ENCODE measurements around the gene LEFTY1. TPM values are rescaled to one million over a fixed set of nuclear protein-coding genes. Genes with fewer than 3 reads are reported as not detected.
A peak's percentile ranks its signal among the peaks of the same experiment; 100 is the strongest.

The LEFTY1 gene
- total RNA-seq, 2 experiments from 2014 or later, result 0.19 TPM; not detected in 1

DNA sequence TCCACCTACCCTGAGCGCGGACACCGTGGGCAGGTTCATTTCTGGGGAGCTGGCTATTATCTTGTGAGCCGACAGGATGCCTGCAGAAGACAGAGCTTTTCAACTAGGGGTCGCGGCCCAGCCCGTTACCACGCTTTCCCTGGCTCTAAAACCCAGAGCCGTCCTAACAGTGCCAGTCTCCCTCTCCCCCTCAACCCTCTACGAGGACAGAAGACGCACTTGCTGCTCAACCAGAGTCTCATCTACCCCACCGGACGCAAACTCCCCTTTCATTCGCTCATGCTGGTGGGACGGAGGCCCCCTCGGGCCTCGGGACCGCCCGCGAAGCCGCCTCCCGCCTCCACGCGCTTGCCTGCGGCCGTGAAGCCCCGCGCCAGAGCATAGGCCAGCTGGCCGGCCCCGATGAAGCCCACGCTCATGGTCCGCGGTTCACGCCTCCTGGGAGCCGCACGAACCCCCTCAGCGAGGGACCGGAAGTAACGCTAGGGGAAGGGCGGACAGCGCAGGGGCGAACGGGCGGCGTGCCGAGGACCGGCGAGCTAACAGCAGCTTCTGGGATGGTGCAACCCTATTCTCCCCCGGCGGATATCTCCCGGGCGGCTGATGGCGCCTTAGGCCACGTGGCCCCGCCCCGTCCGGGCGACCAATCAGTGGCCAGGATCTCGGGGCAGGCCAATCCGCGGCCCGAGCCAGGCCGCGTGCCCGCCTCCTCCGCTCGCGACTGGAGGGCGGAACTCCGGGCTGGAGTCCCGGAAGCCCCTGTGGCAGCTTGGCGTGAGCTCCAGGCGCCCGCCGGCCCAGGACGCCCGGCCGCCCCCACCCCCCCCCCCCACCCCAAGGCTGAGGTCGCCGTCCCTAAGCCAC lies 35.0 kb upstream of the LEFTY1 start, which contains the start of gene PYCR2:
Gene PYCR2, minus strand, starts transcription at position 559 of the 864 bp plus-strand sequence. Its CDS starts 140 bp downstream, at position 419.
- no peaks in the 10 kb centered on the region for H3K27me3 Mint-ChIP-seq
- peaks cover 23% of the 10 kb centered on the region for H3K36me3 Mint-ChIP-seq
- POLR2A ChIA-PET, result interaction anchor here (0.8 to 3.7 kb wide), 26 partner anchors 8 to 498 kb away, joined by 3 to 33 read pairs (median 3); partner anchors contain the start of genes EPHX1, H3-3A, SDE2 and SRP9
- ATAC-seq (ENCODE audit: low read depth) (peak; percentile 95), DNase-seq (peak; percentile 97)
- no peaks in the 10 kb centered on the region for H3K9me3 Mint-ChIP-seq
- H3K27ac Mint-ChIP-seq, result peak within 1 kb of the TSS; percentile 95
- peak within 1 kb of the TSS; percentile 96 for H3K4me3 Mint-ChIP-seq
- peaks cover 43% of the 10 kb centered on the region for H3K4me1 Mint-ChIP-seq

- H3K27me3 Mint-ChIP-seq, result no peaks in the 10 kb centered on the region
- H3K27ac Mint-ChIP-seq, result peak overlapping the region; percentile 95
- no peaks in the 10 kb centered on the region for H3K9me3 Mint-ChIP-seq
- POLR2A ChIA-PET, result interaction anchor here (0.8 to 3.7 kb wide), 19 partner anchors 9 to 497 kb away, joined by 3 to 33 read pairs (median 5); partner anchors contain the start of genes EPHX1, H3-3A, SDE2 and SRP9
- H3K4me3 Mint-ChIP-seq, result peak overlapping the region; percentile 96
- peaks cover 38% of the 10 kb centered on the region for H3K4me1 Mint-ChIP-seq
- ATAC-seq (ENCODE audit: low read depth) (no peak), DNase-seq (no peak)
- peaks cover 23% of the 10 kb centered on the region for H3K36me3 Mint-ChIP-seq
These were observed 34.4 kb upstream of the LEFTY1 start for GRCh38 chr1:225923381-225923691.

GRCh38 chr1:225921734-225922709 lies 33.1 kb upstream of the LEFTY1 start:
- no peaks in the 10 kb centered on the region for H3K9me3 Mint-ChIP-seq
- H3K4me1 Mint-ChIP-seq, result peaks cover 34% of the 10 kb centered on the region
- peak overlapping the region; percentile 48 for H3K27ac Mint-ChIP-seq
- no peaks in the 10 kb centered on the region for H3K27me3 Mint-ChIP-seq
- POLR2A ChIA-PET, result interaction anchor here (1.1 to 3.7 kb wide), 6 partner anchors 14 to 144 kb away, joined by 3 to 33 read pairs (median 6); partner anchors contain the start of genes SRP9 and TMEM63A
- DNase-seq (no peak), ATAC-seq (ENCODE audit: low read depth) (no peak)
- peak overlapping the region; percentile 96 for H3K4me3 Mint-ChIP-seq
- peaks cover 29% of the 10 kb centered on the region for H3K36me3 Mint-ChIP-seq

GRCh38 chr1:225919906-225920305 lies 31.0 kb upstream of the LEFTY1 start:
- no peaks in the 10 kb centered on the region for H3K9me3 Mint-ChIP-seq
- no peak for ATAC-seq (ENCODE audit: low read depth)
- POLR2A ChIA-PET, result interaction anchor here (0.9 to 1.1 kb wide), 3 partner anchors 9 to 191 kb away, joined by 3 to 4 read pairs (median 4); no protein-coding TSS in a partner anchor

DNA sequence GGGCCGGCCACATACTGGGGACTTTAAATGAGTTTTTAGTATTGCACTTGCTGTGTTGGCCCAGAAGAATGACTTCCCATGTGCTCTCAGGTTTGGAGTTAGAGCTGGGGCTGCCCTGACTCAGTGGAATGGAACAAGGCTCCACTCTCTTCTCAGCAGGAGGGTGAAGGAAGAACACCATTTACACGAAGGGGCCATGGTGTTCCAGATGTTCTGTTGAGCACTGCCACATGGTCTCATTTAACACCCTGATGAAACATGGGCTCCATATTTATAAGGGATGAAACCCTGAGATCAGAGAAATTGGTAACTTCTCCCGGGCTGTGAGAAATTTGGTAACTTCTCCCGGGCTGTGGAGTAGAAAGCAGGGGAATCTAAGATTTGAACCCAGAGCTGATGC lies 29.3 kb upstream of the LEFTY1 start:
- DNase-seq (no peak), ATAC-seq (ENCODE audit: low read depth) (no peak)
- POLR2A ChIA-PET, result interaction anchor here (0.5 to 0.9 kb wide), 2 partner anchors 61 to 80 kb away, joined by 3 to 5 read pairs; no protein-coding TSS in a partner anchor
- H3K4me3 Mint-ChIP-seq, result no peak overlapping the region
- H3K27ac Mint-ChIP-seq, result no peak overlapping the region
- no peaks in the 10 kb centered on the region for H3K9me3 Mint-ChIP-seq
- H3K27me3 Mint-ChIP-seq, result no peaks in the 10 kb centered on the region
- H3K36me3 Mint-ChIP-seq, result peaks cover 27% of the 10 kb centered on the region
- peaks cover 22% of the 10 kb centered on the region for H3K4me1 Mint-ChIP-seq

More at GRCh38 chr1:225919906-225920305, 31.0 kb upstream of the LEFTY1 start:
- Mint-ChIP-seq H3K4me3 (peak overlapping the region; percentile 48), H3K36me3 (peaks cover 32% of the 10 kb centered on the region), H3K27me3 (no peaks in the 10 kb centered on the region), H3K27ac (peak overlapping the region; percentile 78), H3K4me1 (peaks cover 24% of the 10 kb centered on the region)
- DNase-seq, result no peak

DNA sequence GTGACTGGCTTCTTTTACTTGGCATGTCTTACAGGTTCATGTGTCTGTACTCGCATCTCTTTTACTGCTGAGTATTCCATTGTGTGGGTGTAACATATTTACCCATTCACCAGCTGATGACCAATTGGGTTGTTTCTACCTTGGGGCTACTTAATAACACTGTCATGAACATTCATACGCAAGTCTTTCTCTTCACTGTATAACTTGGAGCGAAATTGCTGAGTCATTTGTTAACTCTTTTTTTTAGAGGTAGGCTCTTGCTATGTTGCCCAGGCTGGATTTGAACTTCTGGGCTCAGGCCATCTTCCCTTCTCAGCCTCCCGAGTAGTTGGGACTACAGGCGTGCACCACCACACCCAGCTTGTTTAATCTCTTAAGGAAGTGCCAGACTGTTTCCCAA lies 28.6 kb upstream of the LEFTY1 start:
- POLR2A ChIA-PET, result interaction anchor here (1.5 kb wide), 1 partner anchor 140 kb away, joined by 3 read pairs; the partner anchor contains the start of gene SRP9
- ATAC-seq (ENCODE audit: low read depth), result no peak
- no peaks in the 10 kb centered on the region for H3K9me3 Mint-ChIP-seq
- no peak for DNase-seq
- H3K27ac Mint-ChIP-seq, result peak overlapping the region; percentile 63
- H3K4me1 Mint-ChIP-seq, result peaks cover 18% of the 10 kb centered on the region
- no peak overlapping the region for H3K4me3 Mint-ChIP-seq
- no peaks in the 10 kb centered on the region for H3K27me3 Mint-ChIP-seq
- peaks cover 26% of the 10 kb centered on the region for H3K36me3 Mint-ChIP-seq

GRCh38 chr1:225917101-225917500 lies 28.2 kb upstream of the LEFTY1 start:
- POLR2A ChIA-PET, result interaction anchor here (0.6 to 1.5 kb wide), 2 partner anchors 99 to 139 kb away, joined by 3 to 5 read pairs; partner anchors contain the start of gene SRP9

GRCh38 chr1:225915538-225915991 lies 26.6 kb upstream of the LEFTY1 start:
- Mint-ChIP-seq H3K27me3 (no peaks in the 10 kb centered on the region), H3K27ac (peak overlapping the region; percentile 32), H3K9me3 (no peaks in the 10 kb centered on the region), H3K4me1 (peaks cover 12% of the 10 kb centered on the region), H3K4me3 (no peak overlapping the region), H3K36me3 (peaks cover 19% of the 10 kb centered on the region)
- DNase-seq (no peak), ATAC-seq (ENCODE audit: low read depth) (no peak)
- POLR2A ChIA-PET, result no interaction called here

More at GRCh38 chr1:225917101-225917500, 28.2 kb upstream of the LEFTY1 start:
- Mint-ChIP-seq H3K9me3 (no peaks in the 10 kb centered on the region), H3K4me1 (peaks cover 17% of the 10 kb centered on the region), H3K36me3 (peaks cover 23% of the 10 kb centered on the region), H3K27ac (peak overlapping the region; percentile 63), H3K4me3 (no peak overlapping the region), H3K27me3 (no peaks in the 10 kb centered on the region)
- DNase-seq (no peak), ATAC-seq (ENCODE audit: low read depth) (no peak)

- POLR2A ChIA-PET, result no interaction called here
- H3K27me3 Mint-ChIP-seq, result peaks cover under 1% of the 10 kb centered on the region
- H3K4me1 Mint-ChIP-seq, result peaks cover 12% of the 10 kb centered on the region
- no peak for ATAC-seq (ENCODE audit: low read depth)
- no peak overlapping the region for H3K27ac Mint-ChIP-seq
- H3K9me3 Mint-ChIP-seq, result no peaks in the 10 kb centered on the region
- DNase-seq, result no peak
- peaks cover 14% of the 10 kb centered on the region for H3K36me3 Mint-ChIP-seq
- no peak overlapping the region for H3K4me3 Mint-ChIP-seq
These were observed 26.0 kb upstream of the LEFTY1 start for GRCh38 chr1:225914947-225915346.

DNA sequence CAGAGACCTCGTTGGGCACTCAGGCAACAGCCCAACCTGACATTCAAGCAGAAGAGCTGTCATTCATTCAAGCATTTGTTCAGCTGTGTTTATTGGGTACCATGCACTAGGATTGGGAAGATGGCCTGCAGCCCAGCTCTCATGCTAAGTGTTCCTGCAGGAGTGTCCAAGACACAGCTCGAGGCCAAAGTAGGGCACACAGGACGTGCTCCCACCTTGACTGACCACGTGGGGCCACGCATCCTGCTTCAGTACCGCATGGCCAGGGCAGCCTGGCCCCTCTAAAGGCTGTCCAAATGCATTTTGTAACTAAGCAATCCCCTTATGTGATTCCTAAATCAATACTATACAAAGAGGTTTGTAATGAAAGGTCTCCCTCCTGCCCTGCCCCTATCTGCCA lies 25.4 kb upstream of the LEFTY1 start:
- no peak overlapping the region for H3K27ac Mint-ChIP-seq
- no peak for ATAC-seq (ENCODE audit: low read depth)
- no peak for DNase-seq
- peaks cover 5% of the 10 kb centered on the region for H3K27me3 Mint-ChIP-seq
- H3K4me3 Mint-ChIP-seq, result no peak overlapping the region
- peaks cover 12% of the 10 kb centered on the region for H3K4me1 Mint-ChIP-seq
- POLR2A ChIA-PET, result no interaction called here
- no peaks in the 10 kb centered on the region for H3K9me3 Mint-ChIP-seq
- H3K36me3 Mint-ChIP-seq, result peaks cover 10% of the 10 kb centered on the region

DNA sequence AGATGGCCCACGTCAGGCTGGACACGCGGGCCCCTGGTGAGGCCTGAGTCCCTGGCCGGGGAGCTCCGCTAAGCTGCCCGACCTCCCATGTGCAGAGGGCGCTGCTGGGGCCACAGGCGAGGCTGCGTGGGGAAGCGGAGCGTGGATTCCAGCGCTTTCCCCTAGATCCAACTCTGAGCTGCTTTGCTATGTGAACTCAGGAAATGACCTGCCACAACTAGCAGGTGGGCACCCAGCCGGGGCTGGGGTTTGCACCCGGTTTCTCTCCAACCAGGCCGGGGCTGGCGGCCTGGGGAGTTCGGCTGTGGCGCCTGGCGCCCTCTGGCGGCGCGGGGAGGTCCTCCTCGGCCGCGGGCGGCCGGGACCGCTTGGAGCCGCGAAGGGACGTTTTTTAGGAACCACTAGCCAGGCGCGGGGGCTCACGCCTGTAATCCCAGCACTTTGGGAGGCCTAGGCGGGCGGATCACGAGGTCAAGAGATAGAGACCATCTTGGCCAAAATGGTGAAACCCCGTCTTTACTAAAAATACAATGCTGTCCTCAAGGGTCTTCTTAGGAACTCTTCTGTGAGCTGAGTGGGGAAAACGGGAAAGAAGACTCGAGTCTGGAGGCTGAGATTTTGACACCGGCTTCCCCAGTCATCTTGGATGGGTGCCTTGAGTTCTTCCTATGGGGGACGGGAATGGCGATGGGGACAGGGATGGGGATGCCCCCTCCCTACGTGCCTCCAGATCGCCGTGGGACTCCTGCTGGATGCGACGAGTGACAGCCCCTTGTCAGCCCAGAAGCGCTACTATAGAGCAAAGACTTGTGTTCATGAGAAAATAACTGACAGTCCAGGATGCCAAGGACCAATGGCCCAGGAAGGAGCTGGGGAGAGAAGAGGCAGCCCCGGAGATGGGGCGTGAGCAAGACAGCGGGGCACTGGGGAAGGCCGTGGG lies 22.5 kb upstream of the LEFTY1 start:
- ATAC-seq (ENCODE audit: low read depth) (peak; percentile 89), DNase-seq (peak; percentile 88)
- POLR2A ChIA-PET, result interaction anchor here (1.0 to 1.8 kb wide), 4 partner anchors 12 to 151 kb away, joined by 3 to 13 read pairs (median 7); partner anchors contain the start of genes H3-3A, PYCR2, SRP9 and TMEM63A
- H3K27me3 Mint-ChIP-seq, result peaks cover 5% of the 10 kb centered on the region
- H3K36me3 Mint-ChIP-seq, result no peaks in the 10 kb centered on the region
- H3K27ac Mint-ChIP-seq, result no peak overlapping the region
- no peaks in the 10 kb centered on the region for H3K9me3 Mint-ChIP-seq
- no peak overlapping the region for H3K4me3 Mint-ChIP-seq
- peaks cover 9% of the 10 kb centered on the region for H3K4me1 Mint-ChIP-seq

DNA sequence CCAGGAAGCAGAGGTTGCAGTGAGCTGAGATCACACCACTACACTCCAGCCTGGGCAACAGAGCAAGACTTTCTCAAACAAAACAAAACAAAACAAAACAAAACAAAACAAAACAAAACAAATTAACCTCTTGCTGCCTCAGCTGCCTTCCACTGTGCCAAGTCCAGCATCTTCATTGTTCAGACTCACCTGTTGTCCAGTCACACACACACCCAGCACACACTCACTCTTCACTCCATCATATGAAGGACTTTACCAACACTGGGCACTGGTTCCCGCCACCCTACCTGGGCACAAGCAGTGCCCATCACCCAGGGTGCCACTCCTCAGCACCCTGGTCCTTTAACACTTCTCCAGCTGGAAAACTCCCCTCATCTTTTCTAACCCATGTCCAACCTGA lies 20.5 kb upstream of the LEFTY1 start:
- no peak overlapping the region for H3K4me3 Mint-ChIP-seq
- H3K27ac Mint-ChIP-seq, result peak overlapping the region; percentile 20
- H3K9me3 Mint-ChIP-seq, result no peaks in the 10 kb centered on the region
- no peaks in the 10 kb centered on the region for H3K36me3 Mint-ChIP-seq
- POLR2A ChIA-PET, result no interaction called here
- peaks cover 5% of the 10 kb centered on the region for H3K27me3 Mint-ChIP-seq
- no peak for ATAC-seq (ENCODE audit: low read depth)
- DNase-seq, result no peak
- H3K4me1 Mint-ChIP-seq, result peaks cover 9% of the 10 kb centered on the region

All from activated naive CD8-positive, alpha-beta T cell treated with anti-CD3 and anti-CD28 coated beads, Interleukin-2, amount 10 ng/mL, durations not matched to agents 7 days and 5 days (primary cell).